Erythroblast (primary cell): ENCODE results near the gene PLEKHG7.

Experiments
- DNase-seq, 2 experiments: peaks; one replicate each; lab custom pipeline; 2025; lab: John Stamatoyannopoulos, UW
- GATA1 ChIP-seq: IDR thresholded peaks from 2 replicates; pipeline ENCODE4 v1.6.1; 2011; ENCODE audit warnings: low read depth, mild to moderate bottlenecking, control low read depth, low read length, moderate library complexity
- POLR2A ChIP-seq: IDR thresholded peaks from 2 replicates; pipeline ENCODE4 v1.6.1; 2011; ENCODE audit warnings: mild to moderate bottlenecking, low read length

Gene PLEKHG7

GRCh38 chr12:92722897-92723296, 20.1 kb downstream of the PLEKHG7 start:
- DNase-seq = no peak
- TF ChIP-seq GATA1 (no peak), POLR2A (no peak)

GRCh38 chr12:92726850-92727249, 24.1 kb downstream of the PLEKHG7 start:
- TF ChIP-seq GATA1 (no peak), POLR2A (no peak)
- DNase-seq = no peak

DNA sequence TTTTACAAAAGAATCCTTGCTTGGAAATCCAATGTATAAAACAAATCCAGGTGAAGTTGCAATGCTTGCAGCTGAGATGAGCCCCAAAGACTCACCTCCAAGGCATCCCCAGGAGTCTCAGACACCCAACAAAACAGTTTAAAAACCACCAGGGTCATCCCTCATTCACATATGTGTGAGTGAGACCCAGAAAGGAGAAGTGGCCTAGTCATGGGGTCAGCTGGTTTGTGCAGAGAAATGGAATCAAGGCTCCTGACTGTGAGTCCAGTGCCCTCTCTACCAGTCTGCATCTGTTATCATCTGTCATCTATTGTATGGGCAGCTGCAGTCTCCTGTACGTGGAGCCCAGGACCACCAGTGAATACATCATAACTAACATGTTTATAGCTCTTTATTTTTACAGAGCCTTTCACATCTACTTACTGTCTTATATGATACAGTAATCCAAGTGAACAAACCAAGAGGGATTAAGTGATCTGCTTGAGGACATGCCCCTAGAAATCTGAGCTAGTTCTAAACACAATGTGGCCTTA, 27.1 kb downstream of the PLEKHG7 start:
- TF ChIP-seq POLR2A (no peak), GATA1 (no peak)
- no peak for DNase-seq

DNA sequence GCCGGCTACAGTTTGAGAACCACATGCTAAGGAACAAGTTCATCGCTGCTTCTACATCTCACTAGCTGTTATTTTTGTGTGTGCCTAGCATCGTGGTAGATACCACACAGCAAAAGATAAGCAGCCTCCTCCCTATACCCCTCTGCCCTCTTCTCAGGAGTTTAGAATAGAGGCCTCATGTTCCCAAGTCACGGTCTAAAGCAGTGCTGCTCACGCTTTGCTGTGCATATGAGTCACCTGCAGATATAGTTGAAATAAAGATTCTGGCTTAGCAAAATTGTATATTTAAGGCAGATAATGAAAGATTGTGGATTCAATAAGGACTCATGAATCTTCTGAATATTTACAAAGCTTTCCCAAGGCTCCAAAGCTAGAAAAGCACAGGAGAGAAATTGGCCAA, 28.0 kb downstream of the PLEKHG7 start:
- TF ChIP-seq GATA1 (no peak), POLR2A (no peak)
- DNase-seq = no peak

DNA sequence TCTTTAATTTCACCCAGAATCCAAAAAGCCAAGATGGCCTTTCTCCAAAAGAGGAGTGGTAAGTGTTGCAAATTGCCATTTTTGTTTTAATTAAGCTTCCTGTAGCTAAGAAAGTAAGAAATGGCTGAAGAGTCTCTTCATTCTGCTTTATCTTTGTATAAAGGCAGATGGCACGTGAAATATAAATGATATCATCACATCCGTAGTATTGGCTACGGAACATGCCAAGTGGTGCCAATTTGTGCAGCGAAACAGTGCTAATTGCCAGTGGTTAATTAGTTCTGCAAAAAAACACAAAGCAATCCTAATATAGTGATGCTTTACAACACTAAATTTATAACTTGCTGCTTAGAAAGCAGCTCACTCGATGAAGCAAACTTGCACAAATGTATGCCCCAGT, 29.4 kb downstream of the PLEKHG7 start:
- no peak for TF ChIP-seq POLR2A
- no peak for TF ChIP-seq GATA1

DNA sequence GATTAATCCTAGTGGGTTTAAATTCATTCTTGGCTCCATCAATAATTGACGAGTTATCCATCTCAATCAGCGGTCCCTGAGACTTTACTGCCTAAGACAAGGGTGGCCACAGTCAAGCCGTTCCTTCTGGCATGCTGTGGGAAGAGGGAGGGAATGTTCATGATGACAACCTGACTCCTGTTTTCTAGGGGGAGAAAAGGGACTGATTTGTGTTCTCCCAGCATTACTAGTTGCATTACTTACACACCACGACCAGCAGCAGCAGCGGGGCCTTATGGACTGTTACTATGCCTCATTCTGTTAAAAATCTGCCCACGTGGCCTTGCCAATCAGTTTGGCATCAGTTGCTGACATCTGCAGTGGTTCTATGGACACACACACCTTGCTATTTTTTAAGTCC, 29.9 kb downstream of the PLEKHG7 start:
- DNase-seq = no peak
- TF ChIP-seq GATA1 (no peak), POLR2A (no peak)

More for the DNA sequence above, 29.4 kb downstream of the PLEKHG7 start:
- no peak for DNase-seq

GRCh38 chr12:92733181-92733580, 30.4 kb downstream of the PLEKHG7 start:
- TF ChIP-seq POLR2A (no peak), GATA1 (no peak)
- no peak for DNase-seq

GRCh38 chr12:92733661-92734060, 30.9 kb downstream of the PLEKHG7 start:
- no peak for DNase-seq
- no peak for TF ChIP-seq GATA1
- TF ChIP-seq POLR2A = no peak

GRCh38 chr12:92735131-92735721, 32.4 kb downstream of the PLEKHG7 start:
- TF ChIP-seq POLR2A (no peak), GATA1 (no peak)
- DNase-seq = no peak

DNA sequence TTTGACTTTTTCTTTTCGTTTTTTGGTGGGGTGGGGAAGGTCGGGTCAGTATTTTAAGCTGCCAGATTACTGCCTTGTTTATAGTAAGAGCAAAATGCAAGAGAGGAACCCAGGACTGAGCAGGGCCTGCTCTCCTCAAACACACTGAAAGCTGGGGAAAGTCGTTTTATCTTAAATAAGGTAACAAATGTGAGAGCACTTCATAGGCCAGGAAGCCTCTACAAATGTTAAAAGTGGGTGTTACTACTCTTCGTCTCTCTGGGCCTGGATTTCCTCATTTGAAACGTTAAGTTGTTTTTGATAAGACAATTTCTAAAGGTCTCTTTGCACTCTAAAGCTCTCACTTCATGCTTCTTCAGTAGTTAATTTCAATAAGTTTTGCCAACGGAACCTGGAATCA, 33.8 kb downstream of the PLEKHG7 start:
- TF ChIP-seq GATA1 (no peak), POLR2A (no peak)
- no peak for DNase-seq

DNA sequence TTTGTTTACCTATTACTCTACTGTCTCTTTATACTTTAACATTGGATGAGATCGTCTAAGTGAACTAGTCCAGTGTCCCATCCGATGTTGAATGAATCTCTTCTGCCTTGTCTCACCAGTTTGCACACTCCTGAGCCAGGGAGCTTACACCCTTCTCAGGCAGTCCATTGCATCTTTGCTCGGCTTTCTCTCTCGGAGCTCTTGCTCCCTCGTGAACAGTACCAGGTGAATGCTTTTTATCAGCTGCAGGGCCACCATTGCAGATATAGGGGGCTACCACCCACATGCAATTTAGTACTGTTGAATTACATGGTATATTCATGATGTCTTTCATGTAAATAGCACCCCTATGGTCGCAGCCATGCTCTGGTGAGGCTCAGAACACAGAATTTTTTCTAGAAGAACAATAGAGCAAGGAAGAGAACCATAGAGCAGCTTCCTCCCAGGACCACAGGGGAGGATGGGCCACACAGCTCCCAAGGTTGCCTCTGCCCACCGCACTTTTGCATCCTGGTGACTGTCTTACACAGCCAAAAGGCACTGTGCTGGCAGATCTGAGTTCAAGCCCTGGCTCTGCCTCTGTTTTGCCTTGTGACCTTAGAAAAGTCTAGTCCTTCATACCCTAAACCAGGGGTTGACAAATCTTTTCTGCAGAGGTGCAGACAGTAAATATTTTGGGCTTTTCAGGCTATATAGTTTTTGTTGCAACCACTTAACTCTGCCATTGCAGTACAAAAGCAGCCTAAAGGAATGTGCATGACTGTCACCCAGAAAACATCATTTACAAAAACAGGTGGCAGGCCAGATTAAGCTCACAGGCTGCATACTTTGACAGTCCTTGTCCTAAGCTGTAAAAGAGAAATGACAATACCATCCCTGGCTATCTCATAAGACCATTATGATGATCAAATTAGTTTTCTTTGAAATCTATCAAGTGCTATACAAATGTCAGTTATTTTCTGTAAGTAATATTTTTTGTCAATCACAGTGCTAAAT, 35.4 kb downstream of the PLEKHG7 start:
- no peak for TF ChIP-seq POLR2A
- no peak for TF ChIP-seq GATA1

DNA sequence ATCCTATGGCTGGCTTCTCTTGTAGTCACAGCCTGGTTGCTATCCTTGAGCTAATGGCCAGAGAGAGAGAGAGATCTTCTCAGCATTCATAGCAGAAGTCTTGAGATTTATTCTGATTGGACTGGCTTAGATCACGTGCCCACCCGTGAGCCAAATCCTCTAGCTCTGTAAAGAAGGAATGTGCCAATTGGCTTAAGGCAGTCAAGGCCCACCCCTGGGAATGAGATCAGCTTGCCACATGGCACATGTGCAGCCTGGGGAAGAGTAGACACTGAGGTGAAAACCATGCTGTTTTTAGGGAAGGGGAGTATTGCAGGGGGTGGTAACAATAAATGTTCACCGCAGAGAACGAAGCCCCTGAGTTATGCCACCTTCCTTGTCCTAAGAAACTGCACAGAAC, 36.3 kb downstream of the PLEKHG7 start:
- no peak for DNase-seq
- no peak for TF ChIP-seq GATA1
- TF ChIP-seq POLR2A = no peak

More for the DNA sequence above, 35.4 kb downstream of the PLEKHG7 start:
- no peak for DNase-seq

GRCh38 chr12:92740411-92740810, 37.6 kb downstream of the PLEKHG7 start:
- no peak for DNase-seq
- no peak for TF ChIP-seq POLR2A
- no peak for TF ChIP-seq GATA1

GRCh38 chr12:92743026-92743425, 40.2 kb downstream of the PLEKHG7 start:
- DNase-seq = no peak
- TF ChIP-seq POLR2A = no peak
- TF ChIP-seq GATA1 = no peak
